ENCODE results near the gene SYNE2.

GRCh38 chr14:64201921-64202545 is 349.2 kb downstream of the SYNE2 start:
- TF ChIP-seq, protein P1, sequence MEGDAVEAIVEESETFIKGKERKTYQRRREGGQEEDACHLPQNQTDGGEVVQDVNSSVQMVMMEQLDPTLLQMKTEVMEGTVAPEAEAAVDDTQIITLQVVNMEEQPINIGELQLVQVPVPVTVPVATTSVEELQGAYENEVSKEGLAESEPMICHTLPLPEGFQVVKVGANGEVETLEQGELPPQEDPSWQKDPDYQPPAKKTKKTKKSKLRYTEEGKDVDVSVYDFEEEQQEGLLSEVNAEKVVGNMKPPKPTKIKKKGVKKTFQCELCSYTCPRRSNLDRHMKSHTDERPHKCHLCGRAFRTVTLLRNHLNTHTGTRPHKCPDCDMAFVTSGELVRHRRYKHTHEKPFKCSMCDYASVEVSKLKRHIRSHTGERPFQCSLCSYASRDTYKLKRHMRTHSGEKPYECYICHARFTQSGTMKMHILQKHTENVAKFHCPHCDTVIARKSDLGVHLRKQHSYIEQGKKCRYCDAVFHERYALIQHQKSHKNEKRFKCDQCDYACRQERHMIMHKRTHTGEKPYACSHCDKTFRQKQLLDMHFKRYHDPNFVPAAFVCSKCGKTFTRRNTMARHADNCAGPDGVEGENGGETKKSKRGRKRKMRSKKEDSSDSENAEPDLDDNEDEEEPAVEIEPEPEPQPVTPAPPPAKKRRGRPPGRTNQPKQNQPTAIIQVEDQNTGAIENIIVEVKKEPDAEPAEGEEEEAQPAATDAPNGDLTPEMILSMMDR (IDR thresholded peaks at IDR 0.05): no peak
- no peak for TF ChIP-seq EZH2 (IDR thresholded peaks at IDR 0.05)
- TF ChIP-seq EZH2phosphoT487 (IDR thresholded peaks at IDR 0.05): no peak

All from neural progenitor cell (in vitro differentiated cells).